ENCODE results near the gene ANKIB1. TPM values are rescaled to one million over a fixed set of nuclear protein-coding genes. Genes with fewer than 3 reads are reported as not detected.

The ANKIB1 gene
- total RNA-seq, 1 donor from 2014 or later = 52.1 TPM

- H3K27me3 Mint-ChIP-seq (ENCODE audit: insufficient read depth, low read depth) = no peaks in the 10 kb centered on the region
- TF ChIP-seq EZH2phosphoT487 (IDR thresholded peaks at IDR 0.05) = no peak
- no peak for TF ChIP-seq CTCF (IDR thresholded peaks at IDR 0.05)
- no peak for TF ChIP-seq EZH2 (IDR thresholded peaks at IDR 0.05)
- no peaks in the 10 kb centered on the region for H3K36me3 ChIP-seq
- peaks cover 13% of the 10 kb centered on the region for H3K4me1 Mint-ChIP-seq
- no peak overlapping the region for H2AFZ ChIP-seq (replicated peaks)
- H3F3A ChIP-seq (ENCODE audit: low read depth) = peaks cover 21% of the 10 kb centered on the region
- H3K27ac ChIP-seq = no peak overlapping the region
- peaks cover 27% of the 10 kb centered on the region for H4K20me1 ChIP-seq (ENCODE audit: low read depth)
- no peaks in the 10 kb centered on the region for H3K9me3 ChIP-seq (ENCODE audit: low read depth)
- H3K4me2 ChIP-seq = no peak overlapping the region
- H3K4me1 ChIP-seq = peaks cover 24% of the 10 kb centered on the region
- H3K27ac Mint-ChIP-seq = no peak overlapping the region
- peaks cover 2% of the 10 kb centered on the region for H3K9me3 Mint-ChIP-seq
- peaks cover 2% of the 10 kb centered on the region for H3K36me3 Mint-ChIP-seq
- no peaks in the 10 kb centered on the region for H3K27me3 ChIP-seq
- no peak overlapping the region for H3K4me3 Mint-ChIP-seq
- DNase-seq (ENCODE audit: low spot score) = no peak
- H3K9ac ChIP-seq = no peak overlapping the region
- H3K79me2 ChIP-seq (ENCODE audit: low read depth) = peaks cover 88% of the 10 kb centered on the region
- H3K4me3 ChIP-seq = no peak overlapping the region
These were observed 35.3 kb downstream of the ANKIB1 start for GRCh38 chr7:92281031-92281430.

GRCh38 chr7:92282221-92282814 lies 36.5 kb downstream of the ANKIB1 start:
- no peak overlapping the region for H3K4me3 Mint-ChIP-seq
- peaks cover 5% of the 10 kb centered on the region for H3K36me3 Mint-ChIP-seq
- Histone ChIP-seq H2AFZ (replicated peaks) (no peak overlapping the region), H4K20me1 (ENCODE audit: low read depth) (peaks cover 27% of the 10 kb centered on the region), H3K4me1 (peaks cover 24% of the 10 kb centered on the region), H3K9ac (no peak overlapping the region), H3K36me3 (no peaks in the 10 kb centered on the region), H3K27ac (no peak overlapping the region), H3K9me3 (ENCODE audit: low read depth) (no peaks in the 10 kb centered on the region), H3K4me2 (no peak overlapping the region), H3K79me2 (ENCODE audit: low read depth) (peaks cover 91% of the 10 kb centered on the region), H3K4me3 (no peak overlapping the region), H3F3A (ENCODE audit: low read depth) (peaks cover 21% of the 10 kb centered on the region), H3K27me3 (no peaks in the 10 kb centered on the region)
- TF ChIP-seq EZH2phosphoT487 (IDR thresholded peaks at IDR 0.05) (no peak), EZH2 (IDR thresholded peaks at IDR 0.05) (no peak), CTCF (IDR thresholded peaks at IDR 0.05) (no peak)
- no peaks in the 10 kb centered on the region for H3K27me3 Mint-ChIP-seq (ENCODE audit: insufficient read depth, low read depth)
- H3K4me1 Mint-ChIP-seq = peaks cover 13% of the 10 kb centered on the region
- peaks cover 3% of the 10 kb centered on the region for H3K9me3 Mint-ChIP-seq
- no peak overlapping the region for H3K27ac Mint-ChIP-seq
- DNase-seq (ENCODE audit: low spot score) = no peak

GRCh38 chr7:92282930-92283329 lies 37.2 kb downstream of the ANKIB1 start:
- DNase-seq (ENCODE audit: low spot score) = no peak
- no peaks in the 10 kb centered on the region for H3K27me3 Mint-ChIP-seq (ENCODE audit: insufficient read depth, low read depth)
- no peak overlapping the region for H3K27ac Mint-ChIP-seq
- H3K4me3 ChIP-seq = no peak overlapping the region
- H3K4me3 Mint-ChIP-seq = no peak overlapping the region
- no peak overlapping the region for H3K27ac ChIP-seq
- H3K36me3 Mint-ChIP-seq = peaks cover 9% of the 10 kb centered on the region
- peaks cover 21% of the 10 kb centered on the region for H3F3A ChIP-seq (ENCODE audit: low read depth)
- H3K36me3 ChIP-seq = no peaks in the 10 kb centered on the region
- peaks cover 13% of the 10 kb centered on the region for H3K4me1 Mint-ChIP-seq
- H4K20me1 ChIP-seq (ENCODE audit: low read depth) = peaks cover 27% of the 10 kb centered on the region
- peaks cover 6% of the 10 kb centered on the region for H3K9me3 Mint-ChIP-seq
- H3K9me3 ChIP-seq (ENCODE audit: low read depth) = no peaks in the 10 kb centered on the region
- H3K79me2 ChIP-seq (ENCODE audit: low read depth) = peaks cover 91% of the 10 kb centered on the region
- no peak overlapping the region for H3K4me2 ChIP-seq
- no peaks in the 10 kb centered on the region for H3K27me3 ChIP-seq
- H3K9ac ChIP-seq = no peak overlapping the region
- peaks cover 24% of the 10 kb centered on the region for H3K4me1 ChIP-seq
- H2AFZ ChIP-seq (replicated peaks) = no peak overlapping the region
- no peak for TF ChIP-seq EZH2 (IDR thresholded peaks at IDR 0.05)

GRCh38 chr7:92289321-92289720 lies 43.5 kb downstream of the ANKIB1 start:
- Histone ChIP-seq H3K9me3 (ENCODE audit: low read depth) (no peaks in the 10 kb centered on the region), H3K79me2 (ENCODE audit: low read depth) (peaks cover 96% of the 10 kb centered on the region), H3K27ac (no peak overlapping the region), H2AFZ (replicated peaks) (no peak overlapping the region), H3K4me1 (no peaks in the 10 kb centered on the region), H3K36me3 (no peaks in the 10 kb centered on the region), H3F3A (ENCODE audit: low read depth) (no peaks in the 10 kb centered on the region), H3K4me3 (no peak overlapping the region), H3K4me2 (no peak overlapping the region), H4K20me1 (ENCODE audit: low read depth) (peaks cover 4% of the 10 kb centered on the region), H3K9ac (no peak overlapping the region), H3K27me3 (no peaks in the 10 kb centered on the region)
- Mint-ChIP-seq H3K36me3 (peaks cover 13% of the 10 kb centered on the region), H3K4me1 (no peaks in the 10 kb centered on the region), H3K27ac (no peak overlapping the region), H3K9me3 (peaks cover 8% of the 10 kb centered on the region), H3K27me3 (ENCODE audit: insufficient read depth, low read depth) (no peaks in the 10 kb centered on the region), H3K4me3 (no peak overlapping the region)
- DNase-seq (ENCODE audit: low spot score) = no peak
- no peak for TF ChIP-seq EZH2 (IDR thresholded peaks at IDR 0.05)
- TF ChIP-seq EZH2phosphoT487 (IDR thresholded peaks at IDR 0.05) = no peak
- no peak for TF ChIP-seq CTCF (IDR thresholded peaks at IDR 0.05)

Data from neural progenitor cell (in vitro differentiated cells).